Tracheal epithelial cell (primary cell): Measurements from ENCODE around the gene SELENBP1. TPM values are rescaled to one million over a fixed set of nuclear protein-coding genes. Genes with fewer than 3 reads are reported as not detected.

Source experiments
- total RNA-seq: library from RNA; depleted of rRNA; stranded (reverse); fragments of >200 nt; gene quantifications from 2 replicates; pipeline ENCODE4 v1.2.1, GENCODE V29; 2014

Gene SELENBP1
- total RNA-seq = 3.6 and 8.5 TPM in 2 replicates

DNA sequence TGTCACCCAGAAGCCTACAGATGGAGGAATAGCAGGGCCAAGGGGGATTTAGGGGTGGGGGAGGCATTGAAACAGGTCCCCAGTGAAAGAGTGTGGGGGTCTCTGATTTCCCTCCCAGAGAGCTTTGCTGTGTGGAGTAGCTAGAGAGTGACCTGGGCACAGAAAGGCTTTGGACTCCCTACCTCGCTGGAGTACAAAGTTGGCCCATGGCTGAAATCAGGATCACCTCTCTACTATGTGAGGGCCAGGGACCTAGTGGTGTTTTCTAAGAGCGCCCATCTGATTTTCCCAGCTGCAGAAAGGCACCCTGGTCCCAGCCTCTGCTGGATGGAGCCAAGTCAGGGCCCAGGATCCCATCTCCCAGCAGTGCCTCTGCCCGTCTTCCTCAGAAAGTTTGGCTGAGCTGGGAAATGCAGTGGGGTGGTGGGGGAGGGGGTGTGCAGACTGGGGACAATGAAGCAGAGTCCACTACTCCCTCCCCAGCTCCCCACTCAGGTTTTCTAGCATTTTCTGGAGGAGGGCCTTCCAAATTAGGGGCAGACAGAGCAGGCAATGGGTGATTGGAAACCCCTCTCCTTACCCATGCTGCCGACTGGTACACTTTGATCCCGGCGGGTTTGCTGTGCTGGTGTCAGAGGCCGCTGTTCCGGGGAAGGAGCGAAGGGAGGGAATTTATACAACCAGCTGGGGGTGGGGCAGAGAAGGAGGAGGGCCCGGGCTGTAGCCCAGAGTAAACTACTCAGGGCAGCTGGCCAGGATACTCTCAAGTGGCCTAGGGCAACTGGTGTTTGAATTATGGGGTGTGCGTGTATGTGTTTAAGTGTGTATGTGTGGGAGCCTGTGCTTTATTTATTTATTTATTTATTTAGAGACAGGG, at the start of gene SELENBP1:
Gene SELENBP1 (minus strand): TSS at position 648 of the 877 bp plus-strand sequence. CDS start 64 bp downstream, at position 584.

DNA sequence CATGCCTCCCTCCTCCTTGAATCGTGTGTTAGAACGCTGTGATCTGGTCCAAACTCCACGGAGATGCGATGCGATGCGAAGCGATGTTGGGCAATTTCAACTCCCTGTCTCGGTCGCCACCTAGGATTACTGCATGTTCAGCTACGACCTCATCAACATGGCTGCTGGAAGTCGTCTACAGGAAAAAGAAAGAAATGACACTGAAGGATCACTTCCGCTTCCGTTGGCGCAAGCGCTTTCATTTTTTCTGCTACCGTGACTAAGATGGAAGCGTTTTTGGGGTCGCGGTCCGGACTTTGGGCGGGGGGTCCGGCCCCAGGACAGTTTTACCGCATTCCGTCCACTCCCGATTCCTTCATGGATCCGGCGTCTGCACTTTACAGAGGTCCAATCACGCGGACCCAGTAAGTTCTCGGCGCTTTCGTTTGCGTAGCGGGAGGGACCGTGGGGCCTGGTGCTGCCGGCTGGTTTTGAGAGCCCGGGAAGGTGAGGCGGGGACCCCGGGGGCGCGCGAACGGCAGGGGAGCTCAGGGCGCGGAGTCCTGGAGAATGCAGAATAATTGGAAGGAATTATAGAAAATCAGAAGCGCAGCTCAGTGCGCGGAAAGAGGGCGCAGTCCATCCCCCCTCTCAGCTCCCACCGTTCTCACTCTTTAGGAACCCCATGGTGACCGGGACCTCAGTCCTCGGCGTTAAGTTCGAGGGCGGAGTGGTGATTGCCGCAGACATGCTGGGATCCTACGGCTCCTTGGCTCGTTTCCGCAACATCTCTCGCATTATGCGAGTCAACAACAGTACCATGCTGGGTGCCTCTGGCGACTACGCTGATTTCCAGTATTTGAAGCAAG, 27.0 kb upstream of the SELENBP1 start, which contains the start of gene PSMB4:
Gene PSMB4 (plus strand): TSS at position 250 of the 848 bp plus-strand sequence. CDS start 15 bp downstream, at position 265.

DNA sequence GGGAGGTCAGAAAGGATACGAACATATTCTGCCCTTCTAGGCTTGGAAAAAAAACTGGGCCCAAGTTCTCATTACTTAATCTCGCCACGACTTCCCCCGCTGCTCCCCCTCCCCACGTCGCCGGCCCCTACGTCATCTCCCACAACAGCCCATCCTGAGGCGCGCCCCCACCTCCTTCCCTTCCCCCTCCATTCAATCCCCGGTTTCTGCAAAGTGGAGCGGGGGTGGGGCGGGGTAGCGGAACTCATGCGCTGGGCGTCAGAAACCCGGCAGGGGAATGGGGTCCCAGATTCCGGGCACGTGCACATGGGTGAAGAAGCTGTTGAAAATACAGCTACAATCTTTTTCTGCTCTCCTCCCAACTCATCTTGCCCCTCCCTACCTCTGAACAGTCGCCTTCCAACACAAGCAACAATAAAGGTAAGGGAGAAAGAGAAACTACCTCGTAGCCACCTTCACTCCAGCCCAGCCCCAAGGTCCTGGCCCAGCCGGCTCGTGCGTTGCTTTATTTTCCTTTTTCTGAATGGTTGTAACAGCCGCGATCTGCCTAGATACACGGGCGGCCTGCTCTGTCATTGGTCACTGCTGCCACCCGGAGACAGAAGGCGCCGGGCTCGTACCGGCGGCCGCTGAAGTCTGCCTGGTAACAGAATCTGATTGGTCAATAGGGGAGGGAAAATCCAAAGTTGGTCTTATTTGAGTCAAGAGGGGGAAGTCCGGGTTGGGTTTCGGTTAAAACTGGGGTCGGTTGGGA, 25.6 kb downstream of the SELENBP1 start, which contains the start of gene RFX5:
Gene RFX5 (minus strand): TSS at position 484 of the 754 bp plus-strand sequence. CDS start 932 bp downstream, outside the sequence.

DNA sequence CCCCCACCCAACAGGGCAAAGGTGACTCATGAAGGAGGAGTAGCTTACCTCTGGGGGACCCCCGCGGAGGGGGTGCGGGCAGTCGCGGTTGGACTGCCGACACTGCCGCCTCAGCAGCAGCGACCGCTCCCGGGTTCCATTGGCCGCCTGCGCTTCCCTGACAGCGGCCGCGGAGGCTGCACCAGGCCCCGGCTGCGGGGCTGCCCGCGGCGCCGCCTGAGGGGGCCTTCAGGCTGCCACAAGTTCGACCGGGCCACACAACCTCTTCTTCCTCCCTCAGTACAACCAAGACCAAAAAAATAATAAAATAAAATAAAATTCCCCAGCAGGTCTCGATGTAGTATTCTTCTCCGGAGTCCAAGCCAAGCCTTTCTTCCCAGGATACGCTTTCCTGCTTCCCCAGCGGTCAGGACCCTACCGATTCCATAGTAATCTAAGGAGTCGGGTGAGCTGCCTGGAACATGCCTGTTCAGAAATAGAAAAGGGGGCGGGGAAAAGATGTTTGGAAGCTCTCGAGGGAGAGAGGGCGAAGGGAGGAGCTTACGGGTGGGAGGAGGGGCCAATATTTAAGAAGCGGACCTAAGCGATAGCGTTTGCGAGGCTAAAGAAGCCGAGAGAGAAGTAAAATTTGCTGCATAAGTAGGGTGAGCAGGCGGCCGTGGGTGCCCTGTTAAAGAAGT, 45.1 kb downstream of the SELENBP1 start, which contains the start of gene PI4KB:
Gene PI4KB (minus strand): TSS at position 194 of the 680 bp plus-strand sequence. CDS start 10,935 bp downstream, outside the sequence.

Other genes starting within 250 kb of the SELENBP1 start
- gene SEMA6C, start 226.1 kb downstream of the SELENBP1 start, total RNA-seq = 0.21 and 0.48 TPM in 2 replicates
- not detected in 2 replicates for gene TNFAIP8L2, start 216.1 kb downstream of the SELENBP1 start, total RNA-seq
- gene LYSMD1, start 206.8 kb downstream of the SELENBP1 start, total RNA-seq = 4.8 and 7.9 TPM in 2 replicates
- gene SCNM1, start 206.6 kb downstream of the SELENBP1 start, total RNA-seq = 20.2 and 26.4 TPM in 2 replicates
- gene TMOD4, start 196.7 kb downstream of the SELENBP1 start, total RNA-seq = not detected in 2 replicates
- 58.2 and 79.0 TPM in 2 replicates for gene VPS72, start 182.5 kb downstream of the SELENBP1 start, total RNA-seq
- 48.0 and 60.2 TPM in 2 replicates for gene PIP5K1A, start 174.2 kb downstream of the SELENBP1 start, total RNA-seq
- 171 and 208 TPM in 2 replicates for gene PSMD4, start 118.0 kb downstream of the SELENBP1 start, total RNA-seq
- 10.9 and 11.3 TPM in 2 replicates for gene ZNF687, start 90.4 kb downstream of the SELENBP1 start, total RNA-seq
- gene PI4KB, start 45.3 kb downstream of the SELENBP1 start, total RNA-seq = 22.0 and 28.0 TPM in 2 replicates
- 19.0 and 68.0 TPM in 2 replicates for gene RFX5, start 25.5 kb downstream of the SELENBP1 start, total RNA-seq
- gene PSMB4, start 26.9 kb upstream of the SELENBP1 start, total RNA-seq = 319 and 373 TPM in 2 replicates
- gene POGZ, start 86.8 kb upstream of the SELENBP1 start, total RNA-seq = 6.8 and 11.3 TPM in 2 replicates
- gene CGN, start 138.7 kb upstream of the SELENBP1 start, total RNA-seq = 3.4 and 4.6 TPM in 2 replicates
- 15.1 and 50.6 TPM in 2 replicates for gene TUFT1, start 167.6 kb upstream of the SELENBP1 start, total RNA-seq
- gene SNX27, start 239.3 kb upstream of the SELENBP1 start, total RNA-seq = 18.8 and 19.0 TPM in 2 replicates